HG03103 (cell line): ENCODE data around the gene BOLL.
"Not testable (repeated sequence)": the region's sequence is repeated elsewhere in the genome, so short reads cannot be mapped to it uniquely, and the experiment has no call there.

Experiments
- ATAC-seq: cut with Tn5 transposase; IDR thresholded peaks from one replicate; pipeline ENCODE4 v1.9.1; 2021; ENCODE audit warnings: low read depth; ENCODE audit not compliant: unreplicated experiment

BOLL gene

GRCh38 chr2:197798187-197798586 lies 13.1 kb upstream of the BOLL start:
- no peak for ATAC-seq

GRCh38 chr2:197795277-197795676 lies 10.2 kb upstream of the BOLL start:
- ATAC-seq, result no peak

GRCh38 chr2:197793456-197793855 lies 8.3 kb upstream of the BOLL start:
- ATAC-seq, result no peak

GRCh38 chr2:197786010-197786877 lies 1.1 kb upstream of the BOLL start:
- no peak for ATAC-seq

- no peak for ATAC-seq
Measured at GRCh38 chr2:197782126-197782525, 3.0 kb downstream of the BOLL start.

- no peak for ATAC-seq
Measured at GRCh38 chr2:197779261-197779660, 5.9 kb downstream of the BOLL start.

GRCh38 chr2:197777823-197778407 lies 7.2 kb downstream of the BOLL start:
- no peak for ATAC-seq

GRCh38 chr2:197760293-197760657 lies 24.8 kb downstream of the BOLL start:
- no peak for ATAC-seq

- no peak for ATAC-seq
Measured at GRCh38 chr2:197759625-197760292, 25.4 kb downstream of the BOLL start.

GRCh38 chr2:197759013-197759412 lies 26.1 kb downstream of the BOLL start:
- ATAC-seq, result no peak

GRCh38 chr2:197740200-197740599 lies 44.9 kb downstream of the BOLL start:
- no peak for ATAC-seq

GRCh38 chr2:197728555-197729544 lies 56.3 kb downstream of the BOLL start:
- not testable (repeated sequence) for ATAC-seq

GRCh38 chr2:197727011-197727410 lies 58.1 kb downstream of the BOLL start:
- no peak for ATAC-seq

GRCh38 chr2:197717863-197718262 lies 67.3 kb downstream of the BOLL start:
- no peak for ATAC-seq

GRCh38 chr2:197713271-197713670 lies 71.8 kb downstream of the BOLL start:
- ATAC-seq, result no peak

GRCh38 chr2:197711578-197711977 lies 73.5 kb downstream of the BOLL start:
- ATAC-seq, result no peak

GRCh38 chr2:197710424-197711042 lies 74.6 kb downstream of the BOLL start:
- peak; percentile 81 for ATAC-seq

- not testable (repeated sequence) for ATAC-seq
Measured at GRCh38 chr2:197709140-197709539, 76.0 kb downstream of the BOLL start.

GRCh38 chr2:197708331-197708730 lies 76.8 kb downstream of the BOLL start:
- no peak for ATAC-seq
